ENCODE measurements around the gene LRRK2. TPM values are rescaled to one million over a fixed set of nuclear protein-coding genes. Genes with fewer than 3 reads are reported as not detected.

LRRK2 gene
- total and polyA plus RNA-seq, 2 of the 8 experiments (the other 6 are each of a cell fraction or from before 2014, with no cell fraction given) = 0.06 to 0.13 TPM

DNA sequence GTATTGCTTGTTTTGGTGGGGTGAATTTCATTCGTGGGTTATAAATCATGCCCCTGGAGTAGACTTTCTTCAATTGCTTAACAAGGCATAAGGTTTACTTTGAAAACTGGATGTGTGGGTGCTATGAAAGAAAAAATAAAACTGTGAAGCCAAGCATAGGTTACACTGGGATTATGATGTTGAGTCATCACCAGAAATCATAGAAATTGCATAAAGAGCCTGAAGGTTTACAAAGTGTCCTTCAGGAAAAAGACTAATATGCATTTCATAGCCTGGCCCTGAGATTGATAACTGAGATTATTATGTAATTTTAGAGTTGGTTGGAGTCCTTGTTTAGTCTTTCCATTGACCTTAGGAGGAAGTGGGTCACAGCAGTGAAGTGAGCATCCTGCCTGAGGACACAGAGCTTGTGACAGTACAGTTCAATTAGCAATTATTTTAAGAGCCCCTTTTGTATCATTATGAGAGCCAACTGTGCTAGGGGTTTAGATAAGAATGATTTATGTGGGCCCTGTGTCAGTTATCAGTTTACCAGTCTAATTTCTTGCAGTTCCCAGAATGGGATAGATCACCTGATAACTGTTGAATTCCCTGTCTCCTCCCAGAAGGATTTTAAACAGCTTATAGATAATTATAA lies 13.6 kb downstream of the LRRK2 start:
- Histone ChIP-seq H2AFZ (ENCODE audit: low read length) (no peak overlapping the region), H3K56ac (replicated peaks; ENCODE audit: insufficient read length, low read depth, low read length) (no peak overlapping the region), H2BK15ac (ENCODE audit: low read length) (no peak overlapping the region), H3K9ac (replicated peaks in 1 of 4; ENCODE audit: extremely low read depth in 1 of 4, low read depth in 3 of 4, low read length in 3 of 4) (no peak overlapping the region), H3K79me1 (ENCODE audit: low read depth, low read length) (no peaks in the 10 kb centered on the region), H3K27me3 (replicated peaks in 1 of 4; ENCODE audit: control insufficient read depth in 3 of 4, extremely low read depth in 1 of 4, insufficient read depth in 3 of 4, low read length in 3 of 4) (no peaks in the 10 kb centered on the region; a peak in 1 of 7 replicates), H3K4ac (replicated peaks; ENCODE audit: insufficient read length, low read depth, low read length) (no peak overlapping the region), H2BK120ac (replicated peaks; ENCODE audit: low read depth, low read length) (no peak overlapping the region), H2BK20ac (ENCODE audit: low read length) (no peak overlapping the region), H3K27ac (ENCODE audit: low read depth, low read length) (no peak overlapping the region), H2BK12ac (ENCODE audit: low read depth, low read length) (no peak overlapping the region), H4K20me1 (replicated peaks in 1 of 2; ENCODE audit: control insufficient read depth in 1 of 2, insufficient read depth in 2 of 2, low read length in 2 of 2) (no peaks in the 10 kb centered on the region), H4K91ac (replicated peaks; ENCODE audit: insufficient read length, low read length) (no peak overlapping the region), H3K14ac (ENCODE audit: insufficient read length) (no peak overlapping the region), H3K23ac (ENCODE audit: insufficient read length) (no peak overlapping the region), H3K4me3 (ENCODE audit: extremely low read depth in 1 of 4, insufficient read depth in 2 of 4, low read depth in 3 of 4, low read length in 4 of 4) (no peak overlapping the region), H3K36me3 (ENCODE audit: control insufficient read depth in 2 of 4, insufficient read depth in 4 of 4, low read length in 3 of 4) (no peaks in the 10 kb centered on the region), H3K9me3 (ENCODE audit: insufficient read depth in 2 of 2, low read depth in 1 of 2, low read length in 1 of 2) (no peaks in the 10 kb centered on the region), H3K79me2 (ENCODE audit: control insufficient read depth in 1 of 2, insufficient read depth in 2 of 2, low read length in 2 of 2) (no peaks in the 10 kb centered on the region), H3K18ac (ENCODE audit: extremely low read depth, low read length) (no peak overlapping the region), H3K4me2 (ENCODE audit: insufficient read depth in 1 of 2, low read depth in 2 of 2, low read length in 2 of 2) (no peak overlapping the region), H2BK5ac (ENCODE audit: low read depth, low read length) (no peak overlapping the region), H4K5ac (ENCODE audit: insufficient read length, low read depth, low read length) (no peak overlapping the region), H4K8ac (ENCODE audit: extremely low read depth, insufficient read depth, low read length) (no peak overlapping the region), H3K4me1 (replicated peaks in 1 of 4; ENCODE audit: control insufficient read depth in 3 of 4, insufficient read depth in 4 of 4, low read length in 3 of 4) (no peaks in the 10 kb centered on the region), H3K23me2 (ENCODE audit: low read depth, low read length) (no peaks in the 10 kb centered on the region), H2AK5ac (ENCODE audit: low read depth, low read length) (no peak overlapping the region)
- DNase-seq (ENCODE audit: low read depth in 1 of 2, low spot score in 2 of 2) (no peak), FAIRE-seq (no peak)
- POLR2A ChIA-PET (ENCODE audit: partially characterized antibody) = no interaction called here
- CTCF ChIA-PET (ENCODE audit: partially characterized antibody) = interaction anchor here (0.8 kb wide), 1 partner anchor 86 kb away, joined by 4 read pairs; no protein-coding TSS in a partner anchor
- WGBS, 2 experiments (ENCODE audit: extremely low coverage in 1 of 2, insufficient coverage in 1 of 2, insufficient read length in 1 of 2, insufficient replicate concordance in 2 of 2, low coverage in 1 of 2, low lambda C conversion rate in 2 of 2, missing lambda C conversion rate in 1 of 2) = 91% methylated on average over 1 of the region's 1 CpG; no CpG with 5 or more reads in 1 of the 2 experiments
- TF ChIP-seq EP300 (IDR thresholded peaks at IDR 0.05; ENCODE audit: borderline replicate concordance in 1 of 2, low read depth in 2 of 2, low read length in 2 of 2) (no peak), KDM4A (IDR thresholded peaks at IDR 0.05; ENCODE audit: low read depth, low read length, severe bottlenecking) (no peak)
